HG02981 (cell line): Measurements from ENCODE around the gene TSGA10.
"Not testable (repeated sequence)": the region's sequence is repeated elsewhere in the genome, so short reads cannot be mapped to it uniquely, and the experiment has no call there.

Experiments
- ATAC-seq: cut with Tn5 transposase; IDR thresholded peaks from one replicate; pipeline ENCODE4 v1.9.1; 2021; ENCODE audit warnings: mild to moderate bottlenecking, moderate library complexity; ENCODE audit not compliant: unreplicated experiment

The TSGA10 gene

GRCh38 chr2:99084256-99084655 is 70.5 kb downstream of the TSGA10 start:
- no peak for ATAC-seq

GRCh38 chr2:99081891-99082290 is 72.9 kb downstream of the TSGA10 start:
- ATAC-seq: no peak

- no peak for ATAC-seq
These were observed 75.5 kb downstream of the TSGA10 start for GRCh38 chr2:99079226-99079625.

DNA sequence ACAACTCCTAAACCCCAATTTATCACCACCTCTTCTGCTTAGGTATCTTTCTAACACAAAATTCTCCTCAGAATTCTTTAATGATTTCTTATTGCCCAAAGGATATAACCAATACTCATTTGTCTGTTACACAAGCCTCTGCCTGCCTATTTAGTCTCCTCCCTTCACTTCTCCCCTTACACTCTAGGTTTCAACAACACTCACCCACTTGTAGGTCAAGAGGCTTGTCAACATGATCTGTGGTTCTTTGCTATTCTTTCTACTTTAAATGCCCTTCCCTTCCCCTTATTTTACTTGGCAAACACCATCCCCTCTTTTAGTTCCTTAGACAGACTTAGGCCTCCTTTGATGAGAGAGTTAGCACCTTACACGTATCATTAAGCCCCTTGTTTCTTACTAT is 82.2 kb downstream of the TSGA10 start:
- ATAC-seq: no peak

DNA sequence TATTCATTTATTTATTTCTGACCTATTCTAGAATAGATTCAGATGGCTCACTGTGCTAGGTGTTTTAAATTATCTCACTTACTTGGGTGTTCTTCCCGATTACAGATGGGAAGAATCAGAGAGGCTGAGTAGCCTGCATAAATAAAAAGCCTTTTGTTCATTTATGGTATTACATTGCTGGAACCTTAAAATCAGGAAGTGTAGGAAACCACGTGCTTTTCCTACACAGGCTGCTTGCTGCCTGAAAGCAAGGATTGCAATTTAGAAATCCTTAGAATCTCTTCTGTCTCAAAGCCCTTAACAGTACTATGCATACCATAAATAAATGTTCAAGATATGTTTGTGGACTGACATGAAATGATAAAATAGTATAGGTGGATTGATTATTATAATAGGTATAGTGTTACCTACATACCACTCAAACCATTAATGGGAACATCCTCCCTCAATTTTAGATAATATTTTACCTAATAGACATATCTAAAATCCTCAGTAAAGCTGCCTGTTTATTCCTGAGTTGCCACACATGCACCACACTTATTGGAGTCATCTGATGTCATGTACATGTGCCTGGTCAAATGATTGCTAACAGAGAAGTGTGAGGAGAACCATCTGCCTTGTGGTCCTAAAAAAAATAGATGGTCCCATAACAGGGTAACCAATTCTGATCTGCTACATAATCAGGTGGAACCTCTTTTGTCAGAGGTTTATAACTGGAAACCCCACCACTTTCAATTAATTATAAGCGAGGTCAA is 86.7 kb downstream of the TSGA10 start:
- ATAC-seq: no peak

DNA sequence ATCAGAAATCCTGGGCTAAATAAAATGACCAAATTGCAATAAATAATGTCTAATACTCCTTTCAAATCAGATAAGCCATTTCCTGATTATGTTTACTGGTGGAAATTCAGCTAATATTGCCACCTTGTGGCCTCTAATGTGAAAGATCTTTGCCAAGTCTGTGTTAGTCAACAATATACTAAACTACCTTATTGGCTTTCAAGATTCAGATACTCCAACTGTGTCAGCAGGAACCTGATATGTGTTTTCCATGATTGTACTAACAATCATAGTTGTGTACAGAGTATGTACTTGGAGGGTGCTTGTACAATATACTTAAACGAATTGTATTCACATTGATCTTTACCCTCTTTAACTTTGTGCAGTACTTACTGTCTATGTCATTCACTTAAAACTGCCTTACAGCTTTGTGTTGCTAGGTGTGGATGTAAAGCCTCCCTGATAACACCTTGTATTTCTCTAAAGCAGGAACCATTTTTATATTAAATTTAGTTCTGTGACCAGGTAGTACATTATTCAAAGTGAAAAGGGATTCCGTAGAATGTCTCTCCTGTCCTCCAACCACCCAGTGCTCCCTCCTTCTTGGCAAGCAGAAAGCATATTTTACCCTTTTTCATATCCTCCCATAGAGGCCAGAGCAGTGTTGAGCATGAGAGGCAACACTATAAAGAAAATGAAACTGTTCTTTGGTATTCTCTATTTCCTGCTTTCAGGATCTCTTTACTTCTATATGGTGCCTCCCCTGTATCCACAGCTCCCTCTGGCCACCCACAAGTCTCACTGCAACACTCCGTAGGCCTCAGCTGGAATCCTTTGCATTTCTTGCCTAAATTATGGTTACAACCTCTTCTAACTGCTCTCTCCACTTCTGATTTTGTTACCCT is 88.4 kb downstream of the TSGA10 start:
- ATAC-seq: peak; percentile 86

GRCh38 chr2:99049187-99049586 is 105.6 kb downstream of the TSGA10 start:
- ATAC-seq: not testable (repeated sequence)

- ATAC-seq: not testable (repeated sequence)
These were observed 113.9 kb downstream of the TSGA10 start for GRCh38 chr2:99040736-99041300.

DNA sequence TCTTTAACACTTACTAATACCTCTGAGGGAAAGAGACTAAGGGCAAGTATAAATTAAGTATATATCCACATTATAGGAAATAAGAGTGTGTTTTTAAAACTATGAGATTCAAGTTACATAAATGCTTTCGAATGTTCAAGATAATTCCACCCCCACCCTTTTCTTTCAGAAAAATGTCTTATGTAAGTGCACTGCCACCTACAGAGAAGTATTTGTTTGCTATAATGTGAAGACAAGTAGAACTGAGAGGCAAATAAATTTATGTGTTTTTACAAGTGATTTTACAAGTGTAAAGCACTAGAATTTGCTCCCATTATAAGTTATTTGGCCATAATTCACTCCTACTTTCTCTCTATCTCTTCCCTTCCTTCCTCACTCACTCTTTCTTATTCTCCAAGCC is 118.8 kb downstream of the TSGA10 start:
- ATAC-seq: no peak

- ATAC-seq: no peak
These were observed 122.0 kb downstream of the TSGA10 start for GRCh38 chr2:99032786-99033185.

GRCh38 chr2:99032001-99032400 is 122.7 kb downstream of the TSGA10 start:
- no peak for ATAC-seq

GRCh38 chr2:99031481-99031880 is 123.3 kb downstream of the TSGA10 start:
- ATAC-seq: no peak

- no peak for ATAC-seq
These were observed 126.2 kb downstream of the TSGA10 start for GRCh38 chr2:99028558-99028957.

GRCh38 chr2:99027856-99028255 is 126.9 kb downstream of the TSGA10 start:
- no peak for ATAC-seq

DNA sequence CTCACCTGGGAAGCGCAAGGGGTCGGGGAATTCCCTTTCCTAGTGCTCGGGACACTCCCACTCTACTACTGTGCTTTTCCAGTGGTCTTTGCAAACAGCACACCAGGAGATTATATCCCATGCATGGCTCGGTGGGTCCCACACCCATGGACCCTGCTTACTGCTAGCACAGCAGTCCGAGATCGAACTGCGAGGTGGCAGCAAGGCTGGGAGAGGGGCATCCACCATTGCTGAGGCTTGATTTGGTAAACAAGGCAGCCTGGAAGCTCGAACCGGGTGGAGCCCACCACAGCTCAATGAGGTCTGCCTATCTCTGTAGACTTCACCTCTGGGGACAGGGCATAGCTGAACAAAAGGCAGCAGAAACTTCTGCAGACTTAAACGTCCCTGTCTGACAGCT is 154.0 kb downstream of the TSGA10 start:
- ATAC-seq: no peak

GRCh38 chr2:98988695-98989094 is 166.0 kb downstream of the TSGA10 start:
- not testable (repeated sequence) for ATAC-seq

DNA sequence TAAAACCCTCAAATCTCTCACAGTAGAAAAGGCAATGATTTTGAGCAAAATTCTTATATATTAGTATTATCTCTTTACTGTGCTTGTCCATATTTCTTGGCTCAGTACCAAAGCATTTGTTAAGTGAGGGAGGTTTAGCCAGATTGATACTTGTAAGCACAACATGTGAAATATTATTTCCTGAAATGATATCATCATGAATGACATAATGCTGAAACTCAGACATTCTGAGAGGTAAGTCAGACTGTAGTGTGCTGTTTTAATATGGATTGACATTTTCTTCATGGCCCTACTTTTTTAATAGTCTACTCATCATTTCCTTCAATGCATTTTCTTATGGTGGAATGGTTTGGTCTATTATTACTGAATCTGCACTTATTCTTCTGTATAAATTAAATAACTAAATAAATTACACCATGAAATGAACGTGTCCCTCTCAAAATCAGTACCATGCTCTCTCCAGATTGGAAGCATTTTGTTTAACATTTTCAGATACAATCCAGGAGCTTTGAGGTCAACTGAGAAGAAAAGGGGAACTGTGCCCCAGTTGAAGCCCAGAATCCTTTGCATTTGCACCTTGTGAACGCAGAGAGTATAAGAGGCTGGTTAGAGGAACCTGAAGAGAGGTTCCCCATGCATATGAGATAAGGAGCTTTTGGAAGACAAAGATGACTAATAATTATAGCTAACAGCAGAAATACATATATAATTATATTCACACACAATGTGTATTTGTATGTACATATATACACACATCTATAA is 168.7 kb downstream of the TSGA10 start:
- no peak for ATAC-seq

- no peak for ATAC-seq
These were observed 179.1 kb downstream of the TSGA10 start for GRCh38 chr2:98975611-98976010.

GRCh38 chr2:98972582-98973167 is 182.1 kb downstream of the TSGA10 start:
- no peak for ATAC-seq

DNA sequence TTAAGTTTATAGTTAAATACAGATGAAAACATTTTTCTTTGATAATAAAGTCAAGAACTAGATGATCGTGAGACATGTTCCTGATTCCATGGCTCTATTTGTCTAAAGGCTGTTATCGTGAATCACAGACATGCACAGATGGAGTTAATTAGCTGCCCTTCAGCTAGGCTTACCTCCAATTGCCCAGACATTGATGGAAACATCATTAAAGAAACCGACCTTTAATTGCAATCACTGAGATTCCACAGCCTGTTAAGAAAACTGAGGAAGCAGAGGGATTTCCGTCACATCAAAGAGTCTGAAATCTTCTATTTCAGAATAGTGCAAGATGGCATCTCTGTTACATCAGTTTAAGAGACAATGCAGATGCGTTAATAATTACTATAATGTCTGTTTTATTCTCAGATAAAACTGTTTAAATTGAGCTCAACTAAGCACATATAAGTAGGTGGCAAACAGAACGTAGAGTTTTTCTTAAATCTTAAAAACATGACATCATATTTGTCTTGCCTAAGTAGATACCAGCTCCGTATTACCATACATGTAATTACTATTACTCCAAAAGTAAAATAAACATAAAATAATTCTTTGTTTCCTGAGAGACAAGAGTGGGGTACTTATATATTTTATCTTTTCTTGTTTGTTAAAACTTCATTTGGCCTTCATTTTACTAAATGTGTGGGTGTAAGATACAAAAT is 194.8 kb downstream of the TSGA10 start:
- no peak for ATAC-seq
